K562 (cell line): ENCODE data around the gene LRMDA. TPM values are rescaled to one million over a fixed set of nuclear protein-coding genes. Genes with fewer than 3 reads are reported as not detected.

Experiments used
- ATAC-seq: fragments of 200-7000 bp; cut with Tn5 transposase; 3 replicates; pipeline ENCODE4 v1.9.1; 2020; ENCODE audit warnings: moderate library complexity
- BruUV-seq: library from RNA; stranded (reverse); fragments of 400-500 nt; replicated peaks from 2 replicates; lab custom pipeline; 2021; lab: Mats Ljungman, UMichigan
- CTCF ChIA-PET: fragments of 300-600 bp; formaldehyde crosslinking; extraction: SDS; loops from one replicate; lab custom pipeline; 2021; ENCODE audit warnings: low intra/inter-chr PET ratio; lab: Yijun Ruan, JAX
- POLR2A ChIA-PET: fragments of 300-600, 350-650 bp; sonication (Branson Sonifier 250); formaldehyde crosslinking; extraction: SDS; loops from one replicate; lab custom pipeline; 2021; ENCODE audit warnings: antibody characterized with exemption, inconsistent platforms; lab: Yijun Ruan, JAX
- DNase-seq, 4 experiments: peaks; one replicate each; pipeline versions ENCODE4 v3.0.0 to v3.0.0-alpha.2; 2011 to 2018; ENCODE audit warnings: low spot score in 3 of 4, mixed read lengths in 3 of 4; ENCODE audit errors: extremely low read depth in 1 of 4
- FAIRE-seq: peaks from 2 replicates; lab custom pipeline; 2011; peaks lifted over from hg19 to GRCh38; lab: Jason Lieb, UNC
- H2AFZ ChIP-seq: 2 replicates; pipeline ENCODE4 v1.6.0; 2011; ENCODE audit warnings: low read depth, low read length, control low read depth, inconsistent platforms
- H3K27ac ChIP-seq: fragments of 200-600 bp; 3 replicates; pipeline ENCODE4 v1.8.0; 2011; ENCODE audit warnings: low read depth, mild to moderate bottlenecking, control low read depth, inconsistent platforms, low read length, moderate library complexity, mixed read lengths; ENCODE audit errors: extremely low read depth
- H3K27me3 ChIP-seq, 2 experiments: fragments of 300-600 bp in 1 of 2; 2 replicates in 1 of 2; 3 replicates in 1 of 2; pipeline versions ENCODE4 v1.6.0 to v1.8.0; 2011; ENCODE audit warnings: inconsistent platforms in 2 of 2, low read length in 2 of 2, mild to moderate bottlenecking in 1 of 2, mixed read lengths in 1 of 2, moderate library complexity in 1 of 2; ENCODE audit not compliant: control insufficient read depth in 2 of 2, insufficient read depth in 2 of 2
- H3K36me3 ChIP-seq: fragments of 300-600 bp; 3 replicates; pipeline ENCODE4 v1.8.0; 2011; ENCODE audit warnings: mild to moderate bottlenecking, low read length, inconsistent platforms; ENCODE audit not compliant: control insufficient read depth, insufficient read depth
- H3K4me1 ChIP-seq, 2 experiments: fragments of 200-600 bp in 1 of 2; replicated peaks in 1 of 2; 2 replicates in 1 of 2; 3 replicates in 1 of 2; pipeline versions ENCODE4 v1.5.1 to v1.8.0; 2011; ENCODE audit warnings: inconsistent platforms in 2 of 2, low read length in 2 of 2, mild to moderate bottlenecking in 1 of 2, mixed read lengths in 1 of 2, moderate library complexity in 1 of 2; ENCODE audit not compliant: control insufficient read depth in 2 of 2, insufficient read depth in 2 of 2
- H3K4me2 ChIP-seq: 2 replicates; pipeline ENCODE4 v1.6.1; 2011; ENCODE audit warnings: low read length, control low read depth, inconsistent platforms, mixed read lengths; ENCODE audit not compliant: insufficient read depth
- H3K4me3 ChIP-seq: fragments of 200-600 bp; sonication (generic), shearing (Covaris generic); 2 replicates; pipeline ENCODE4 v1.5.1; 2016; ENCODE audit warnings: control low read depth, inconsistent platforms
- H3K79me2 ChIP-seq: fragments of 200-600 bp; 3 replicates; pipeline ENCODE4 v1.8.0; 2011; ENCODE audit warnings: low read length, inconsistent platforms; ENCODE audit not compliant: control insufficient read depth, insufficient read depth
- H3K9ac ChIP-seq, 2 experiments: 2 replicates each; pipeline versions ENCODE4 v1.6.0 to v1.6.1; 2011; ENCODE audit warnings: low read depth in 2 of 2, low read length in 2 of 2, control low read depth in 1 of 2, inconsistent platforms in 1 of 2, mild to moderate bottlenecking in 1 of 2, mixed read lengths in 1 of 2; ENCODE audit not compliant: insufficient read depth in 1 of 2
- H3K9me1 ChIP-seq: one replicate; pipeline ENCODE4 v1.6.0; 2011; ENCODE audit warnings: inconsistent platforms, mild to moderate bottlenecking, low read length, moderate library complexity; ENCODE audit not compliant: control insufficient read depth, insufficient read depth
- H3K9me3 ChIP-seq: replicated peaks from 2 replicates; pipeline ENCODE4 v1.5.1; 2011; ENCODE audit warnings: low read depth, low read length, inconsistent platforms; ENCODE audit not compliant: control insufficient read depth, insufficient read depth
- H4K20me1 ChIP-seq: replicated peaks from 2 replicates; pipeline ENCODE4 v1.6.1; 2011; ENCODE audit warnings: low read length, inconsistent platforms, mixed read lengths; ENCODE audit not compliant: control insufficient read depth, insufficient read depth
- CHD1 ChIP-seq: fragments of 200-600 bp; sonication (generic); IDR thresholded peaks from one replicate; pipeline ENCODE4 v1.6.1; 2012; ENCODE audit warnings: mild to moderate bottlenecking, moderate library complexity, low read length, inconsistent platforms
- DDX20 ChIP-seq: fragments of 450-650 bp; IDR thresholded peaks from 2 replicates; pipeline ENCODE4 v1.6.1; 2016; ENCODE audit warnings: missing genetic modification characterization, low read depth, mild to moderate bottlenecking, missing compliant biosample characterization, moderate library complexity
- SAP30 ChIP-seq: fragments of 200-600 bp; sonication (generic); IDR thresholded peaks from 2 replicates; pipeline ENCODE4 v1.6.1; 2012; ENCODE audit warnings: borderline replicate concordance, low read depth, mild to moderate bottlenecking, moderate library complexity, low read length, control low read depth, inconsistent platforms; ENCODE audit not compliant: insufficient read depth, poor library complexity, severe bottlenecking
- YY1 ChIP-seq, 3 experiments: IDR thresholded peaks; 2 replicates each; pipeline ENCODE4 v1.6.1; 2011; ENCODE audit warnings: low read length in 2 of 3, mild to moderate bottlenecking in 2 of 3, moderate library complexity in 2 of 3, borderline replicate concordance in 1 of 3, control low read depth in 1 of 3, low read depth in 1 of 3; ENCODE audit not compliant: insufficient read depth in 3 of 3, insufficient replicate concordance in 2 of 3, control insufficient read depth in 1 of 3, insufficient read length in 1 of 3; ENCODE audit errors: extremely low read depth in 1 of 3
- WGBS: fragments of 100-300 bp; shearing (Covaris generic); methylation state at CpG from one replicate; pipeline ENCODE4 v1.1.6; 2016; ENCODE audit warnings: low coverage, mixed read lengths; ENCODE audit not compliant: insufficient coverage; ENCODE audit errors: missing lambda C conversion rate; 5-methylcytosine and 5-hydroxymethylcytosine counted together
- in situ Hi-C: fragments of 300-500 bp; cut with MboI; formaldehyde crosslinking; loops from 4 replicates; pipeline ENCODE4 v1.15.0; 2018; ENCODE audit warnings: inconsistent platforms, mixed read lengths
- intact Hi-C: fragments of 100-400 bp; cut with micrococcal nuclease; formaldehyde crosslinking; loops from 2 replicates; pipeline ENCODE4 v1.14.2; 2022
- polyA plus RNA-seq, 8 experiments: library from polyadenylated mRNA; depleted of rRNA in 4 of 8; stranded (reverse) in 5 of 8; unstranded in 3 of 8; fragments of >200 nt; fragmentation: Nextera tagmentation in 2 of 8; fragmentation: Illumina TruSeq in 1 of 8; extraction: Ambion mirVana in 2 of 8; extraction: Trizol in 1 of 8; gene quantifications; 2 replicates each; pipeline versions ENCODE4 v1.2.1 to v1.2.3, GENCODE V29; 2011 to 2014; ENCODE audit warnings: inconsistent platforms in 1 of 8, missing spikeins in 1 of 8
- total RNA-seq, 7 experiments: library from RNA; depleted of rRNA in 6 of 7; stranded (reverse); fragments of >200 nt in 6 of 7; fragmentation: Illumina TruSeq in 2 of 7; extraction: Trizol in 2 of 7; gene quantifications; 2 replicates each; pipeline versions ENCODE4 v1.2.1 to v1.2.3, GENCODE V29; 2011 to 2021; ENCODE audit warnings: low replicate concordance in 1 of 7

The LRMDA gene
- total and polyA plus RNA-seq, 9 of the 15 experiments (the other 6 are each of a cell fraction or from before 2014, with no cell fraction given), result 0.25 TPM; not detected in 8

GRCh38 chr10:76408646-76409045 is 977.2 kb downstream of the LRMDA start:
- no peak for DNase-seq
- no peaks in the 10 kb centered on the region for H3K9me1 ChIP-seq
- no peak overlapping the region for H3K4me3 ChIP-seq
- H3K27ac ChIP-seq, result no peak overlapping the region
- ChIA-PET POLR2A (interaction anchor here (0.7 kb wide), 1 partner anchor 252 kb away, joined by 3 read pairs; no protein-coding TSS in a partner anchor), CTCF (no interaction called here)
- H3K36me3 ChIP-seq, result no peaks in the 10 kb centered on the region
- no peaks in the 10 kb centered on the region for H3K79me2 ChIP-seq
- no TSS peak for BruUV-seq
- ATAC-seq, result no peak
- no peak overlapping the region for H2AFZ ChIP-seq
- FAIRE-seq, result no peak
- H3K4me2 ChIP-seq, result no peak overlapping the region
- no peaks in the 10 kb centered on the region for H4K20me1 ChIP-seq
- no peaks in the 10 kb centered on the region for H3K4me1 ChIP-seq
- no peak overlapping the region for H3K9ac ChIP-seq
- 0% methylated on average over 3 of the region's 3 CpGs for WGBS
- H3K9me3 ChIP-seq, result no peaks in the 10 kb centered on the region; the same call in 1 of the 2 replicates
- intact Hi-C loops (no loop called here), in situ Hi-C loops (no loop called here)
- no peak for TF ChIP-seq YY1 (IDR thresholded peaks at IDR 0.05; ENCODE audit: borderline replicate concordance in 1 of 3, control insufficient read depth in 1 of 3, extremely low read depth in 1 of 3, insufficient read depth in 3 of 3, insufficient read length in 1 of 3, insufficient replicate concordance in 2 of 3, low read depth in 1 of 3, low read length in 2 of 3)
- no peak for TF ChIP-seq DDX20 (tag)
- TF ChIP-seq SAP30, result no peak
- no peak for TF ChIP-seq CHD1
- H3K27me3 ChIP-seq, result no peaks in the 10 kb centered on the region
